ENCODE results near the gene RTRAF. TPM values are rescaled to one million over a fixed set of nuclear protein-coding genes. Genes with fewer than 3 reads are reported as not detected.

Gene RTRAF
- total and polyA plus RNA-seq, 10 of the 15 experiments (the other 5 are each of a cell fraction or from before 2014, with no cell fraction given) = 248 to 540 (median 368) TPM

DNA sequence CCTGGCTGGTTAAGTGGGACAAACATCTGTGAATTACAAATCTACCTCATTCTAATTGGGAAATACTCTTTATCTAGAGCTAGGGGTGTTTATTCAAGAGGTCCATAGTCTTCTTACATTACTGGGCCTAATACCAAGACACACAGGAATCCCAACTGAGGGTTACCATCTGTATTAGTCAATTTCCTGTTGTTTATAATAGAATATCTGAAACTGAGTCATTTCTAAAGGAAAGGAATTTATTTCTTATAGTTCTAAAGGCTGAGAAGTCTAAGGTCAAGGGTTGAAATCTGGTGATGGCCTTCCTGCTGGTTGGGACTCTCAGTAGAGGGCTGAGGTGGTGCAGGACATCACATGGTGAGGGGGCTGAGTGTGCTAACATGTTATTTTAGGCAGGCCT, 36.0 kb downstream of the RTRAF start:
- intact Hi-C loops (cut with micrococcal nuclease; ENCODE audit: unreplicated experiment) = no loop called here
- no peak for DNase-seq (ENCODE audit: low read depth, low spot score)
- in situ Hi-C loops (cut with MboI) = no loop called here

More for the DNA sequence above, 36.0 kb downstream of the RTRAF start:
- Histone ChIP-seq H3K4me1 (ENCODE audit: control insufficient read depth, insufficient read depth, low read length) (peaks cover 12% of the 10 kb centered on the region), H3K27ac (ENCODE audit: control insufficient read depth, insufficient read depth) (no peak overlapping the region), H3K36me3 (ENCODE audit: control insufficient read depth in 2 of 2, insufficient read depth in 2 of 2, low read length in 1 of 2) (no peaks in the 10 kb centered on the region), H4K20me1 (ENCODE audit: control insufficient read depth, insufficient read depth) (no peaks in the 10 kb centered on the region), H3K9ac (ENCODE audit: control insufficient read depth, insufficient read depth, low read length) (no peak overlapping the region), H3K4me3 (no peak overlapping the region), H3K9me3 (replicated peaks; ENCODE audit: control insufficient read depth, insufficient read depth, low read length) (no peaks in the 10 kb centered on the region; the same call in 2 of the 3 replicates), H3K27me3 (replicated peaks in 1 of 2; ENCODE audit: control insufficient read depth in 2 of 2, insufficient read depth in 2 of 2, low read length in 1 of 2) (no peaks in the 10 kb centered on the region), H3K4me2 (ENCODE audit: control insufficient read depth, insufficient read depth) (no peak overlapping the region), H3K79me2 (ENCODE audit: control insufficient read depth, insufficient read depth, low read length) (no peaks in the 10 kb centered on the region), H2AFZ (ENCODE audit: control insufficient read depth, low read depth, low read length) (no peak overlapping the region)
- no TSS peak for BruUV-seq (replicated peaks)
- no peak for FAIRE-seq
- POLR2A ChIA-PET = no interaction called here
- RAD21 ChIA-PET (ENCODE audit: unreplicated experiment) = no interaction called here
- CTCF ChIA-PET = interaction anchor here (1.2 kb wide), 1 partner anchor 32 kb away, joined by 3 read pairs; no protein-coding TSS in a partner anchor
- TF ChIP-seq, protein P1, sequence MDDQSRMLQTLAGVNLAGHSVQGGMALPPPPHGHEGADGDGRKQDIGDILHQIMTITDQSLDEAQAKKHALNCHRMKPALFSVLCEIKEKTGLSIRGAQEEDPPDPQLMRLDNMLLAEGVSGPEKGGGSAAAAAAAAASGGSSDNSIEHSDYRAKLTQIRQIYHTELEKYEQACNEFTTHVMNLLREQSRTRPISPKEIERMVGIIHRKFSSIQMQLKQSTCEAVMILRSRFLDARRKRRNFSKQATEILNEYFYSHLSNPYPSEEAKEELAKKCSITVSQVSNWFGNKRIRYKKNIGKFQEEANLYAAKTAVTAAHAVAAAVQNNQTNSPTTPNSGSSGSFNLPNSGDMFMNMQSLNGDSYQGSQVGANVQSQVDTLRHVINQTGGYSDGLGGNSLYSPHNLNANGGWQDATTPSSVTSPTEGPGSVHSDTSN (IDR thresholded peaks at IDR 0.05; ENCODE audit: insufficient replicate concordance, low read depth, low read length) = no peak
- no peak for TF ChIP-seq NFYB (IDR thresholded peaks at IDR 0.05; ENCODE audit: insufficient read depth, low read depth, low read length)
- no peak for TF ChIP-seq SIX5 (IDR thresholded peaks at IDR 0.05; ENCODE audit: low read depth, low read length, severe bottlenecking)
- no peak for TF ChIP-seq HDGF (IDR thresholded peaks at IDR 0.05)
- TF ChIP-seq TBL1XR1 (IDR thresholded peaks at IDR 0.05; ENCODE audit: low read depth, low read length) = no peak
- no peak for TF ChIP-seq ZNF217 (IDR thresholded peaks at IDR 0.05)
- TF ChIP-seq, protein P2, sequence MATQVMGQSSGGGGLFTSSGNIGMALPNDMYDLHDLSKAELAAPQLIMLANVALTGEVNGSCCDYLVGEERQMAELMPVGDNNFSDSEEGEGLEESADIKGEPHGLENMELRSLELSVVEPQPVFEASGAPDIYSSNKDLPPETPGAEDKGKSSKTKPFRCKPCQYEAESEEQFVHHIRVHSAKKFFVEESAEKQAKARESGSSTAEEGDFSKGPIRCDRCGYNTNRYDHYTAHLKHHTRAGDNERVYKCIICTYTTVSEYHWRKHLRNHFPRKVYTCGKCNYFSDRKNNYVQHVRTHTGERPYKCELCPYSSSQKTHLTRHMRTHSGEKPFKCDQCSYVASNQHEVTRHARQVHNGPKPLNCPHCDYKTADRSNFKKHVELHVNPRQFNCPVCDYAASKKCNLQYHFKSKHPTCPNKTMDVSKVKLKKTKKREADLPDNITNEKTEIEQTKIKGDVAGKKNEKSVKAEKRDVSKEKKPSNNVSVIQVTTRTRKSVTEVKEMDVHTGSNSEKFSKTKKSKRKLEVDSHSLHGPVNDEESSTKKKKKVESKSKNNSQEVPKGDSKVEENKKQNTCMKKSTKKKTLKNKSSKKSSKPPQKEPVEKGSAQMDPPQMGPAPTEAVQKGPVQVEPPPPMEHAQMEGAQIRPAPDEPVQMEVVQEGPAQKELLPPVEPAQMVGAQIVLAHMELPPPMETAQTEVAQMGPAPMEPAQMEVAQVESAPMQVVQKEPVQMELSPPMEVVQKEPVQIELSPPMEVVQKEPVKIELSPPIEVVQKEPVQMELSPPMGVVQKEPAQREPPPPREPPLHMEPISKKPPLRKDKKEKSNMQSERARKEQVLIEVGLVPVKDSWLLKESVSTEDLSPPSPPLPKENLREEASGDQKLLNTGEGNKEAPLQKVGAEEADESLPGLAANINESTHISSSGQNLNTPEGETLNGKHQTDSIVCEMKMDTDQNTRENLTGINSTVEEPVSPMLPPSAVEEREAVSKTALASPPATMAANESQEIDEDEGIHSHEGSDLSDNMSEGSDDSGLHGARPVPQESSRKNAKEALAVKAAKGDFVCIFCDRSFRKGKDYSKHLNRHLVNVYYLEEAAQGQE (IDR thresholded peaks at IDR 0.05; ENCODE audit: low read depth, low read length) = no peak
- TF ChIP-seq, protein P3, sequence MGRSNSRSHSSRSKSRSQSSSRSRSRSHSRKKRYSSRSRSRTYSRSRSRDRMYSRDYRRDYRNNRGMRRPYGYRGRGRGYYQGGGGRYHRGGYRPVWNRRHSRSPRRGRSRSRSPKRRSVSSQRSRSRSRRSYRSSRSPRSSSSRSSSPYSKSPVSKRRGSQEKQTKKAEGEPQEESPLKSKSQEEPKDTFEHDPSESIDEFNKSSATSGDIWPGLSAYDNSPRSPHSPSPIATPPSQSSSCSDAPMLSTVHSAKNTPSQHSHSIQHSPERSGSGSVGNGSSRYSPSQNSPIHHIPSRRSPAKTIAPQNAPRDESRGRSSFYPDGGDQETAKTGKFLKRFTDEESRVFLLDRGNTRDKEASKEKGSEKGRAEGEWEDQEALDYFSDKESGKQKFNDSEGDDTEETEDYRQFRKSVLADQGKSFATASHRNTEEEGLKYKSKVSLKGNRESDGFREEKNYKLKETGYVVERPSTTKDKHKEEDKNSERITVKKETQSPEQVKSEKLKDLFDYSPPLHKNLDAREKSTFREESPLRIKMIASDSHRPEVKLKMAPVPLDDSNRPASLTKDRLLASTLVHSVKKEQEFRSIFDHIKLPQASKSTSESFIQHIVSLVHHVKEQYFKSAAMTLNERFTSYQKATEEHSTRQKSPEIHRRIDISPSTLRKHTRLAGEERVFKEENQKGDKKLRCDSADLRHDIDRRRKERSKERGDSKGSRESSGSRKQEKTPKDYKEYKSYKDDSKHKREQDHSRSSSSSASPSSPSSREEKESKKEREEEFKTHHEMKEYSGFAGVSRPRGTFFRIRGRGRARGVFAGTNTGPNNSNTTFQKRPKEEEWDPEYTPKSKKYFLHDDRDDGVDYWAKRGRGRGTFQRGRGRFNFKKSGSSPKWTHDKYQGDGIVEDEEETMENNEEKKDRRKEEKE (IDR thresholded peaks at IDR 0.05) = no peak
- TF ChIP-seq STAT1 (conservative IDR thresholded peaks at IDR 0.05) = no peak
- no peak for ATAC-seq
- SMC1A ChIA-PET (ENCODE audit: uncharacterized antibody, unreplicated experiment) = interaction anchor here (0.6 to 1.0 kb wide), 3 partner anchors 9 to 29 kb away, joined by 3 to 4 read pairs (median 3); no protein-coding TSS in a partner anchor
